A549 (cell line): ENCODE measurements around the gene SH3RF1. TPM values are rescaled to one million over a fixed set of nuclear protein-coding genes. Genes with fewer than 3 reads are reported as not detected.

ENCODE experiments used
- ATAC-seq, 2 experiments: fragments of 200-7000 bp in 1 of 2; fragments of >200 bp in 1 of 2; cut with Nextera tagmentation in 1 of 2; cut with Tn5 transposase in 1 of 2; 3 replicates each; pipeline versions ENCODE4 v1.8.0 to v1.9.1; 2018 to 2020; ENCODE audit warnings: mild to moderate bottlenecking in 1 of 2, moderate library complexity in 1 of 2
- CTCF ChIA-PET: fragments of 300-600 bp; sonication (Branson Sonifier 250); formaldehyde crosslinking; extraction: SDS; loops from one replicate; lab custom pipeline; 2021; ENCODE audit warnings: antibody characterized with exemption, inconsistent platforms; lab: Yijun Ruan, JAX
- POLR2A ChIA-PET: fragments of 350-600 bp; formaldehyde crosslinking; extraction: SDS; loops from one replicate; lab custom pipeline; 2021; ENCODE audit warnings: antibody characterized with exemption, inconsistent platforms; lab: Yijun Ruan, JAX
- DNase-seq, 2 experiments: peaks; one replicate each; pipeline versions ENCODE4 v3.0.0 to v3.0.0-alpha.2; 2011 to 2016; ENCODE audit warnings: low read depth in 1 of 2, low spot score in 1 of 2
- FAIRE-seq: peaks from 2 replicates; lab custom pipeline; 2011; peaks lifted over from hg19 to GRCh38; lab: Jason Lieb, UNC
- H3K27ac ChIP-seq, 2 experiments: fragments of >200 bp; sonication (Bioruptor Twin); formaldehyde crosslinking; 3 replicates each; pipeline ENCODE4 v1.5.1; 2016 to 2017
- H3K4me1 ChIP-seq: fragments of >200 bp; sonication (Bioruptor Twin); formaldehyde crosslinking; 3 replicates; pipeline ENCODE4 v1.6.1; 2016
- H3K4me2 ChIP-seq: fragments of >200 bp; sonication (Bioruptor Twin); formaldehyde crosslinking; 3 replicates; pipeline ENCODE4 v1.6.1; 2016
- H3K4me3 ChIP-seq: fragments of >200 bp; sonication (Bioruptor Twin); formaldehyde crosslinking; 3 replicates; pipeline ENCODE4 v1.5.1; 2016
- H3K9me3 ChIP-seq: fragments of >200 bp; sonication (Bioruptor Twin); formaldehyde crosslinking; 3 replicates; pipeline ENCODE4 v1.6.1; 2016
- BHLHE40 ChIP-seq: IDR thresholded peaks from 2 replicates; pipeline ENCODE4 v1.6.1; 2012; ENCODE audit warnings: low read depth, low read length, inconsistent platforms
- CBX2 ChIP-seq: fragments of 200-600 bp; sonication (generic); IDR thresholded peaks from 2 replicates; pipeline ENCODE4 v1.6.1; 2016; ENCODE audit warnings: low read depth, mild to moderate bottlenecking, borderline replicate concordance
- CHD4 ChIP-seq: fragments of 200-600 bp; sonication (generic); IDR thresholded peaks from 2 replicates; pipeline ENCODE4 v1.6.1; 2016; ENCODE audit warnings: antibody characterized with exemption, mild to moderate bottlenecking, borderline replicate concordance
- EHMT2 ChIP-seq: fragments of 200-600 bp; sonication (generic); IDR thresholded peaks from 2 replicates; pipeline ENCODE4 v1.6.1; 2016; ENCODE audit warnings: antibody characterized with exemption, low read depth, mild to moderate bottlenecking, moderate library complexity
- ESRRA ChIP-seq: fragments of 150-350 bp; IDR thresholded peaks from 2 replicates; pipeline ENCODE4 v1.6.1; 2014; ENCODE audit warnings: mild to moderate bottlenecking, low read length, borderline replicate concordance
- FOSL2 ChIP-seq, 2 experiments: fragments of 450-650 bp in 1 of 2; fragments of >200 bp in 1 of 2; sonication (Bioruptor Twin) in 1 of 2; formaldehyde crosslinking; IDR thresholded peaks; 2 replicates each; pipeline versions ENCODE4 v1.5.0 to v1.6.1; 2016 to 2020; ENCODE audit warnings: mild to moderate bottlenecking in 1 of 2, moderate library complexity in 1 of 2
- FOXS1 ChIP-seq: fragments of 250-450 bp; sonication (Bioruptor Pico); IDR thresholded peaks from 2 replicates; pipeline ENCODE4 v1.5.0; 2020; ENCODE audit warnings: mild to moderate bottlenecking, moderate library complexity
- HES2 ChIP-seq: fragments of >200 bp; sonication (Bioruptor Twin); formaldehyde crosslinking; IDR thresholded peaks from 2 replicates; pipeline ENCODE4 v1.6.1; 2016
- HOXB13 ChIP-seq: fragments of 250-450 bp; sonication (Bioruptor Pico); IDR thresholded peaks from 2 replicates; pipeline ENCODE4 v1.5.0; 2020; ENCODE audit warnings: low read depth, mild to moderate bottlenecking, moderate library complexity
- HOXB5 ChIP-seq: fragments of 250-450 bp; sonication (Bioruptor Pico); IDR thresholded peaks from 2 replicates; pipeline ENCODE4 v1.5.0; 2020; ENCODE audit warnings: mild to moderate bottlenecking, moderate library complexity
- MYC ChIP-seq: IDR thresholded peaks from 2 replicates; pipeline ENCODE4 v1.6.1; 2012; ENCODE audit warnings: mild to moderate bottlenecking, inconsistent platforms, low read length, improper control_type of control experiment, borderline replicate concordance
- NFE2L2 ChIP-seq: fragments of 150-350 bp; conservative IDR thresholded peaks from 2 replicates; pipeline ENCODE4 v1.6.1; 2014; ENCODE audit warnings: low read length
- NPAS2 ChIP-seq: fragments of 250-450 bp; sonication (Bioruptor Pico); IDR thresholded peaks from 2 replicates; pipeline ENCODE4 v1.8.0; 2022; ENCODE audit warnings: mild to moderate bottlenecking, moderate library complexity, borderline replicate concordance
- NR3C1 ChIP-seq: fragments of >200 bp; sonication (Bioruptor Twin); formaldehyde crosslinking; IDR thresholded peaks from 3 replicates; pipeline ENCODE4 v1.6.1; 2017
- POLR2AphosphoS2 ChIP-seq: conservative IDR thresholded peaks from 2 replicates; pipeline ENCODE4 v1.6.1; 2012; ENCODE audit warnings: low read length, improper control_type of control experiment, inconsistent platforms
- REST ChIP-seq: fragments of 200-600 bp; sonication (generic); IDR thresholded peaks from 2 replicates; pipeline ENCODE4 v1.6.1; 2016; ENCODE audit warnings: antibody characterized with exemption, mild to moderate bottlenecking, moderate library complexity
- WGBS: methylation state at CpG from one replicate; pipeline ENCODE4 v1.1.6; 2017; ENCODE audit errors: missing lambda C conversion rate; 5-methylcytosine and 5-hydroxymethylcytosine counted together
- polyA plus RNA-seq, 4 experiments: library from polyadenylated mRNA; depleted of rRNA in 3 of 4; stranded (reverse); fragments of >200 nt; fragmentation: RNase III in 1 of 4; extraction: RNeasy Plus Mini Kit Qiagen cat#74134 plus additional on column Dnase treatment in 1 of 4; gene quantifications; 2 replicates in 3 of 4; 3 replicates in 1 of 4; pipeline ENCODE4 v1.2.3, GENCODE V29; 2011 to 2017
- TF ChIP-seq, protein P1 (sequence below): fragments of 250-450 bp; sonication (Bioruptor Pico); IDR thresholded peaks from 2 replicates; pipeline ENCODE4 v1.5.0; 2021; ENCODE audit warnings: mild to moderate bottlenecking, moderate library complexity, borderline replicate concordance
- TF ChIP-seq, protein P2 (sequence below): fragments of >200 bp; sonication (Bioruptor Twin); formaldehyde crosslinking; IDR thresholded peaks from 3 replicates; pipeline ENCODE4 v1.5.1; 2016

SH3RF1 gene
- polyA plus RNA-seq, 2 of the 4 experiments (the other 2 are of a cell fraction): 8.0 to 15.1 TPM

DNA sequence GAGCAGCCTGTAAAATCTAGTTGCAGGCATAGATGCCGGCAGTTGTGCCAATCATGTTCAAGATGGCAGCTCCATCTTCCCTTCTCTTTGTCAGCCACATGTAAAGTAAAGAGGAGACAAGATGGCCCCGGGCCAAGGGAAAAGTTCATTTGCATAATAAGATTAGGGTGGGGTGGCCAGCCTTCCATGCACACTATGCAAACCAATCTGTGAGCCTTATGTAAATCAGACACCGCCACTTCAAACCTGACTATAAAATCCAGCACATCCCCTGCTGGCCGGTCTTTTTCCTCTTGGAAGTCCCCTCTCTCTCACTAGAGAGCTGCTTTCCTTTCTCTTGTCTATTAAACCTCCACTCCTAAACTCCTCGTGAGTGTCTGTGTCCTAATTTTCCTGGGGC lies 181.8 kb downstream of the SH3RF1 start:
- TF ChIP-seq ESRRA: no peak
- TF ChIP-seq NFE2L2: no peak
- no peak for TF ChIP-seq BHLHE40
- TF ChIP-seq FOSL2 (IDR thresholded peaks at IDR 0.05): no peak
- no peak for TF ChIP-seq FOSL2 (CRISPR knock-in tag; IDR thresholded peaks at IDR 0.05)
- no peak for TF ChIP-seq NR3C1
- no peak for TF ChIP-seq POLR2AphosphoS2
- TF ChIP-seq CHD4: no peak
- TF ChIP-seq, protein P1, sequence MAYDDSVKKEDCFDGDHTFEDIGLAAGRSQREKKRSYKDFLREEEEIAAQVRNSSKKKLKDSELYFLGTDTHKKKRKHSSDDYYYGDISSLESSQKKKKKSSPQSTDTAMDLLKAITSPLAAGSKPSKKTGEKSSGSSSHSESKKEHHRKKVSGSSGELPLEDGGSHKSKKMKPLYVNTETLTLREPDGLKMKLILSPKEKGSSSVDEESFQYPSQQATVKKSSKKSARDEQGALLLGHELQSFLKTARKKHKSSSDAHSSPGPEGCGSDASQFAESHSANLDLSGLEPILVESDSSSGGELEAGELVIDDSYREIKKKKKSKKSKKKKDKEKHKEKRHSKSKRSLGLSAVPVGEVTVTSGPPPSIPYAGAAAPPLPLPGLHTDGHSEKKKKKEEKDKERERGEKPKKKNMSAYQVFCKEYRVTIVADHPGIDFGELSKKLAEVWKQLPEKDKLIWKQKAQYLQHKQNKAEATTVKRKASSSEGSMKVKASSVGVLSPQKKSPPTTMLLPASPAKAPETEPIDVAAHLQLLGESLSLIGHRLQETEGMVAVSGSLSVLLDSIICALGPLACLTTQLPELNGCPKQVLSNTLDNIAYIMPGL (CRISPR knock-in tag): no peak
- TF ChIP-seq HES2: no peak
- no peak for TF ChIP-seq CBX2
- no peak for TF ChIP-seq HOXB5 (CRISPR knock-in tag)
- FAIRE-seq (no peak), DNase-seq (no peak), ATAC-seq (no peak)
- POLR2A ChIA-PET: no interaction called here
- CTCF ChIA-PET: no interaction called here
- Histone ChIP-seq H3K9me3 (peaks cover 12% of the 10 kb centered on the region; the same call in 2 of the 3 replicates), H3K4me3 (no peak overlapping the region), H3K4me2 (no peak overlapping the region), H3K27ac (no peak overlapping the region), H3K4me1 (no peaks in the 10 kb centered on the region)
- 82% methylated on average over 5 of the region's 5 CpGs for WGBS

GRCh38 chr4:169084954-169085353 lies 185.8 kb downstream of the SH3RF1 start:
- Histone ChIP-seq H3K4me1 (0 out of 3 replicates have a peak, but pooled peaks cover 5% of the 10 kb centered on the region), H3K4me2 (no peak overlapping the region), H3K9me3 (no peaks in the 10 kb centered on the region), H3K27ac (no peak overlapping the region), H3K4me3 (no peak overlapping the region)
- WGBS: 92% methylated on average over 4 of the region's 4 CpGs
- ATAC-seq: no peak
- ChIA-PET POLR2A (interaction anchor here (0.6 kb wide), 1 partner anchor 170 kb away, joined by 3 read pairs; no protein-coding TSS in a partner anchor), CTCF (no interaction called here)
- DNase-seq: no peak
- TF ChIP-seq HOXB13: no peak
- no peak for TF ChIP-seq FOXS1 (CRISPR knock-in tag)
- TF ChIP-seq NPAS2 (CRISPR knock-in tag): no peak
- TF ChIP-seq, protein P2, sequence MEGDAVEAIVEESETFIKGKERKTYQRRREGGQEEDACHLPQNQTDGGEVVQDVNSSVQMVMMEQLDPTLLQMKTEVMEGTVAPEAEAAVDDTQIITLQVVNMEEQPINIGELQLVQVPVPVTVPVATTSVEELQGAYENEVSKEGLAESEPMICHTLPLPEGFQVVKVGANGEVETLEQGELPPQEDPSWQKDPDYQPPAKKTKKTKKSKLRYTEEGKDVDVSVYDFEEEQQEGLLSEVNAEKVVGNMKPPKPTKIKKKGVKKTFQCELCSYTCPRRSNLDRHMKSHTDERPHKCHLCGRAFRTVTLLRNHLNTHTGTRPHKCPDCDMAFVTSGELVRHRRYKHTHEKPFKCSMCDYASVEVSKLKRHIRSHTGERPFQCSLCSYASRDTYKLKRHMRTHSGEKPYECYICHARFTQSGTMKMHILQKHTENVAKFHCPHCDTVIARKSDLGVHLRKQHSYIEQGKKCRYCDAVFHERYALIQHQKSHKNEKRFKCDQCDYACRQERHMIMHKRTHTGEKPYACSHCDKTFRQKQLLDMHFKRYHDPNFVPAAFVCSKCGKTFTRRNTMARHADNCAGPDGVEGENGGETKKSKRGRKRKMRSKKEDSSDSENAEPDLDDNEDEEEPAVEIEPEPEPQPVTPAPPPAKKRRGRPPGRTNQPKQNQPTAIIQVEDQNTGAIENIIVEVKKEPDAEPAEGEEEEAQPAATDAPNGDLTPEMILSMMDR: no peak
- no peak for TF ChIP-seq REST
- no peak for TF ChIP-seq POLR2AphosphoS2
- no peak for TF ChIP-seq MYC
- TF ChIP-seq NFE2L2: no peak
- no peak for TF ChIP-seq EHMT2
- TF ChIP-seq, all 56 proteins: peak for 0
- FAIRE-seq: no peak
